Hematopoietic multipotent progenitor cell treated with erythropoietin and hydrocortisone succinate and interleukin-3 and kit ligand, for 15 days (in vitro differentiated cells): ENCODE measurements around the gene ZNF766.
A peak's percentile ranks its signal among the peaks of the same experiment; 100 is the strongest.
"Not testable (repeated sequence)": the region's sequence is repeated elsewhere in the genome, so short reads cannot be mapped to it uniquely, and the experiment has no call there.

Experiments used
- DNase-seq: peaks from one replicate; pipeline ENCODE4 v3.0.0-alpha.2; 2015; ENCODE audit warnings: low spot score

Gene ZNF766

DNA sequence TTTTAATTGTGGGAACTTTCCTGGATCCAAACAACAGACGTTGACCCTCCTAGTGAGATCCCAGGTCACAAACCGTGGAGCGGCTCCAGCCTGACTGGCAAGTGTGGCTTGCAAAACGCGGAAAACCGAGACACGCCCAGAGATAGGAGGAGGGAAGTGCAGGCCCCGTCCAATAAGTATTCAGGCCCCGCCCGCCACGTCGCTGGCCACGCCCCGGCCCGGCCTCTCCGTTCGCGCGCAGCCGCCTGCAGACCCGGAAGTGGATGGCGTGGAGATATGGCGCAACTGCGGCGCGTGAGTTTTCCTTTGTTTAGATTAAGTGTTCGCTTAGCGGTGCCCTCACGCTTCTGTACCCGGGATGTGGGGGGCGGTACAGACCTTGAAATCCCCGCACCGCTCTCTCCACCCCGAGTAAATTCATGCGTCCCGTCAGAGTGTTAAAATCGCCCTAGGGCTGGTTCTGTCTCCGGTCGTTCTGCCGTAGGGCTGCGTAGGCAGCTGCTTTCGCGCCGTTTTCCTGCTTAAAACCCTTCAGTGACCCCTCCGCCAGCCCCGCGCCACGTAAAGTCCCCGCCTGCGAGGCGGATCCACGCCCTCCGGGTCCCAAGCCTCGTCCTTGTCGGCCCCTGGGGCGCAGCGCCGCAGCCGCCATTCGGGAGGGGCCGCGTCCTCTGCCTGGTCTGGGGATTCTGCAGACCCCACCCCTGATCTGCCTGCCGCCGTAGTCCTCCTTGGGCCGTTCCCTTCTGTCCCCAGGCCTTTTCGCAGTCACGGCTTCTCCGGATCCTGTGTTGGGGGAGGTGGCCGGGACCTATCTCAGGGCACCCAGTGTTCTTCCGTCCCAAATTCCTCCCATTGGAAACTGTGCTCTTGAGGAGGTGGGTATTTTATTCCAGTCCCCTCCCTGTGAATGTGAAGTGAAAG, at the start of gene ZNF766:
Gene ZNF766, plus strand, starts transcription at position 250 of the 924 bp plus-strand sequence. Its CDS starts 27 bp downstream, at position 277.
- peak; percentile 92 for DNase-seq

DNA sequence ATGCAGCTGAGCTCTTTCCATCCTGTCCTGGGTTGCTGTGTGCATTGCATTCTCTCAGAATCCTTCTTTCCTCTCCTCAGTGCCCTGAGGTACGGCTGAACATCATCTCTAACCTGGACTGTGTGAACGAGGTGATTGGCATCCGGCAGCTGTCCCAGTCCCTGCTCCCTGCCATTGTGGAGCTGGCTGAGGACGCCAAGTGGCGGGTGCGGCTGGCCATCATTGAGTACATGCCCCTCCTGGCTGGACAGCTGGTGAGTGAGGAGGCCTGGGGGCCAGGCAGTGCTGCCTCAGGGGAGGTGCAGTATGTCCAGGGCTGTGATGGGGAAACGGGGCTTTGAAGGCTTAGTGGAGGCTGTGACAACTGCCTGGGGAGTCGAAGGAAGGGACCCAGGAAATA, 49.8 kb upstream of the ZNF766 start:
- no peak for DNase-seq

- DNase-seq, result no peak
These were observed 48.4 kb upstream of the ZNF766 start for GRCh38 chr19:52221031-52221430.

DNA sequence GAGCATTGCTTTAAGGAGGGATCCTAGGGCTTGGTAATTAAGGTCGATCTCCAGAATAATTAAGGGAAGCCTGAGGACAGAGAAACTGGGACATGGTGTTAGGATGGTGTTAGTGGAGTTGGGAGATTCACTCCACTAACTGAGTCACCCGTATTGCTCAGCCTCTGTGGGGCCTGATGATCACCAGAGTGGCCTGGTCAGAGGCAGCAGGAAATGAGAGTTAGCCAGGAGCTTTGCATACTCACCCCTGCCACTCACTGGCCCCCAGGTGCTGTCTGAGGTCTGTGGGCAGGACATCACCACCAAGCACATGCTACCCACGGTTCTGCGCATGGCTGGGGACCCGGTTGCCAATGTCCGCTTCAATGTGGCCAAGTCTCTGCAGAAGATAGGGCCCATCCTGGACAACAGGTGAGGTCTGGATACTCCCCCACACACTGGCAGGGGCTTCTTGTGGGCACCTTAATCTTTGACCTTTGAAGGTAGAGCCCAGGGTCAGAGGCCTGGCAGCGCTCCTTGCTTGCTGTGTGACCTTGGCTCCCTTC, 47.5 kb upstream of the ZNF766 start:
- DNase-seq, result no peak

DNA sequence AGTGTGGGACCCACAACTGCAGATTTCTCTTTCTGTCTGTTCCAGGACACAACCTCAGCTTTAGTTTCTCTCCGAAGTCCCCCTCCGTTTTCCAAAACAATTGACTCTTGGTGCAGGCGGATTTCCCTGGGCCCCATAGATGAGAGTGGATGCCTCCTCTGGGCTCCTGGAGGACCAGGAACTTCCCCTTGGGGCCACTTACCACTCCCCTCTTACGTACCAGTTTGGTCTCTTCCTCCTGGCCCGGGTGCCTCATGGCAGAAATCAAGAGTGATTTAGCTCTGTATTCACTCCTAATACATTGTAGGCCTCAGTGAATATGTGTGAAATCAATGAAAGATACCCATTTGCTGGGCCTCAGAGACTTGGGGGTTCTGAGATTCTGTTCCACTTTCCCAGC, 45.2 kb upstream of the ZNF766 start:
- DNase-seq, result no peak

- no peak for DNase-seq
These were observed 42.7 kb upstream of the ZNF766 start for GRCh38 chr19:52226652-52227051.

GRCh38 chr19:52227196-52227940, 42.0 kb upstream of the ZNF766 start:
- no peak for DNase-seq

- DNase-seq, result no peak
These were observed 41.4 kb upstream of the ZNF766 start for GRCh38 chr19:52227980-52228379.

- DNase-seq, result no peak
These were observed 39.9 kb upstream of the ZNF766 start for GRCh38 chr19:52229524-52229923.

DNA sequence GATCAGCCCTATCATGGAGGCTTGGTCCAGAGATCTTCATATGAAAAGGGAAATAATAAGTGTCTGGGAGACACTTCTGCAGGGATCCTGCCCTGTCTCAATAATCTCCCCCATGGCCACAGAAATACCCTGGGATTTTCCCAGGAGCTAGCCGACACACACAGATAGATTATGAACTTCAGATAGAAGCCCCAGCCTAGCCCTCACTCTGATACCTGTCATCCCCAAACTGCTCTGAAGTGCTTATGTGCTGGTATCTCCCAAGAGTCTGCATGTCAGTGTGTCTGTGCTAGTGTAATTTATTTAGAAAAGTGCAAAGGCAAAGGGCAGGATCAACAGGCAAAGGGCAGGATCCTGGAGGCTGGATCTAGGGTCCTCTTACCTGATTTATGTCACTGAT, 38.7 kb upstream of the ZNF766 start:
- DNase-seq, result no peak

GRCh38 chr19:52231154-52231910, 38.1 kb upstream of the ZNF766 start:
- no peak for DNase-seq

- DNase-seq, result no peak
These were observed 35.0 kb upstream of the ZNF766 start for GRCh38 chr19:52234406-52234805.

DNA sequence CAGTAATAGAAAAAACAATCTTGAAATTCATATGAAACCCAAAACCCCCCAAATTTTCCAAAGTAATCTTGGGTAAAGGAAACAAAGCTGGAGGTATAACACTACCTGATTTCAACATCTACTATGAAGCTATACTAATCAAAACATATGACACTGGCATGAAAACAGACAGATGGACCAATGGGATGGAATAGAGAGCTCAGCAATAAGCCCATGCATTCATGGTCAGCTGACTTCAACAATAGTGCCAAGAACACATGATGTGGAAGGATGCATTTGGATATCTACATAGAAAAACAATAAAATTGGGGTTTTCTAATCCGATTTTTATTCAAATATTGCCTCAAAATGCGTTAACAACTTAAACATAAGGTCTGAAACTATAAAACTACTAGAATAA, 32.2 kb upstream of the ZNF766 start:
- DNase-seq, result no peak

GRCh38 chr19:52237771-52238400, 31.5 kb upstream of the ZNF766 start:
- DNase-seq, result peak; percentile 53

DNA sequence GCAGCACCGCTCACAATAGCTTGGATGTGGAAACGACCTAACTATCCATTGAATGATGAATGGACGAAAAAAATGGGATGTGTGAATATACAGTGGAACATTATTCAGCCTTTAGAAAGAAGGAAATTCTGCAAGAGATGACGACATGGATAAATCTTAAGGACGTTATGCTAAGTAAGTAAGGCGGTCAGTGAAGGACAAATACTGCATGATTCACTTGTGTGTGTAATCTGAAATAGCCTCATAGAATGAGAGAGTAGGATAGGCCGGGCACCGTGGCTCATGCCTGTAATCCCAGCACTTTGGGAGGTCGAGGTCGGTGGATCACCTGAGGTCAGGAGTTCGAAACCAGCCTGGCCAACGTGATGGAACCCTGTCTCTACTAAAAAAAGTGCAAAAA, 25.4 kb upstream of the ZNF766 start:
- no peak for DNase-seq

DNA sequence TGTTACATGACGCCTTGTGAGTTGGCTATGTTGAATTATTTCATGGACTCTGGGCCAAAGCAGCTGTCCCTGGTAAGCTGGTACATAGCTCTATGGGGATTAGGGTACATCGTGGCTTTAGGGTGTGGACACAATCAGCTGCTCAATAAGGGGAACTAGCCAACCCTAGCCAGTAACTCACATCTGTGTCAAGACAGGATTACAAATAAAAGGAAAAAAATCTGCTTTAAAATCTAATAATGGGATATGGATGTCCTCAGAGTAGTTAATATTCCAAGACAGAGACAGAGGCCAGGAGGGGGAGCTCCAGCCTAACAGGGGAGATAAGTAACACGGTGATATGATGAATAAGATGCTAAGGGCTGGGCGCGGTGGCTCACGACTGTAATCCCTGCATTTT, 21.1 kb upstream of the ZNF766 start:
- peak; percentile 16 for DNase-seq

DNA sequence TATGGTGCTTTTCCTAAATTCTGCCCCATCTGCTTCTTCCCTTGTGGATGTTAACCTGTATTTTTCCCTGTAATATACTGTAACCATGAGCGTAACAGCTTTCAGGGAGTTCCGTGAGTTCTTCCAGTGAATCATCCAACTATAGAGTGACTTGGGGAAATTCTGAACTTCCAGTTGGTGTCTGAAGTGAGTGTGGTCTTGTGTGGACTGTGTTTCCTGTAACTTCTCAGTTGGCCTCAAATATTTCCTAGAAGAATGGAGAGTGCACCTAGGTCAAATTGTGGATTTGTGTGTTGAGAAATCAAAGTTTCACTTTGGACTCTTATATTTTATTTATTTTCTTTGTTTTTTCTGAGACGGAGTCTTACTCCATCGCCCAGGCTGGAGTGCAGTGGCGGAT, 11.0 kb upstream of the ZNF766 start:
- no peak for DNase-seq

GRCh38 chr19:52265556-52265955, 3.8 kb upstream of the ZNF766 start:
- DNase-seq, result not testable (repeated sequence)

GRCh38 chr19:52270266-52270885, 989 bp downstream of the ZNF766 start:
- peak; percentile 5 for DNase-seq

- no peak for DNase-seq
These were observed 3.9 kb downstream of the ZNF766 start for GRCh38 chr19:52273301-52273700.

GRCh38 chr19:52274191-52274590, 4.8 kb downstream of the ZNF766 start:
- no peak for DNase-seq
